ENCODE results near the gene TEX55. TPM values are rescaled to one million over a fixed set of nuclear protein-coding genes. Genes with fewer than 3 reads are reported as not detected.

The TEX55 gene
- total and polyA plus RNA-seq, 2 donors: not detected

- WGBS: 82% methylated on average over 10 of the region's 10 CpGs
Observed at GRCh38 chr3:119175872-119176756, 30.1 kb downstream of the TEX55 start.

GRCh38 chr3:119176778-119177177, 30.8 kb downstream of the TEX55 start:
- DNase-seq (ENCODE audit: extremely low spot score): no peak
- peak overlapping the region; percentile 15 for H3K27ac ChIP-seq (ENCODE audit: low read depth)

More at GRCh38 chr3:119175872-119176756, 30.1 kb downstream of the TEX55 start:
- DNase-seq (ENCODE audit: extremely low spot score): peak; percentile 40
- no peaks in the 10 kb centered on the region for H3K36me3 ChIP-seq (ENCODE audit: insufficient read depth)
- H3K4me3 ChIP-seq (ENCODE audit: low read depth, low read length): no peak overlapping the region
- H3K27ac ChIP-seq (ENCODE audit: low read depth): peak overlapping the region; percentile 15
- no peaks in the 10 kb centered on the region for H3K4me1 ChIP-seq (ENCODE audit: insufficient read depth)

GRCh38 chr3:119177321-119177720, 31.4 kb downstream of the TEX55 start:
- no peak overlapping the region for H3K27ac ChIP-seq (ENCODE audit: low read depth)
- WGBS: 71% methylated on average over 4 of the region's 4 CpGs
- no peaks in the 10 kb centered on the region for H3K36me3 ChIP-seq (ENCODE audit: insufficient read depth)

More at GRCh38 chr3:119176778-119177177, 30.8 kb downstream of the TEX55 start:
- Histone ChIP-seq H3K36me3 (ENCODE audit: insufficient read depth) (no peaks in the 10 kb centered on the region), H3K4me1 (ENCODE audit: insufficient read depth) (no peaks in the 10 kb centered on the region), H3K4me3 (ENCODE audit: low read depth, low read length) (no peak overlapping the region)
- WGBS: 71% methylated on average over 4 of the region's 4 CpGs

GRCh38 chr3:119181765-119182164, 35.8 kb downstream of the TEX55 start:
- H3K4me1 ChIP-seq (ENCODE audit: insufficient read depth): peaks cover 1% of the 10 kb centered on the region
- H3K36me3 ChIP-seq (ENCODE audit: insufficient read depth): no peaks in the 10 kb centered on the region
- WGBS: 73% methylated on average over 3 of the region's 3 CpGs
- H3K27ac ChIP-seq (ENCODE audit: low read depth): no peak overlapping the region
- no peak for DNase-seq (ENCODE audit: extremely low spot score)
- H3K4me3 ChIP-seq (ENCODE audit: low read depth, low read length): no peak overlapping the region

More at GRCh38 chr3:119177321-119177720, 31.4 kb downstream of the TEX55 start:
- Histone ChIP-seq H3K4me3 (ENCODE audit: low read depth, low read length) (no peak overlapping the region), H3K4me1 (ENCODE audit: insufficient read depth) (no peaks in the 10 kb centered on the region)
- DNase-seq (ENCODE audit: extremely low spot score): no peak

- H3K36me3 ChIP-seq (ENCODE audit: insufficient read depth): no peaks in the 10 kb centered on the region
- DNase-seq (ENCODE audit: extremely low spot score): no peak
- H3K4me3 ChIP-seq (ENCODE audit: low read depth, low read length): no peak overlapping the region
- peaks cover 1% of the 10 kb centered on the region for H3K4me1 ChIP-seq (ENCODE audit: insufficient read depth)
- no peak overlapping the region for H3K27ac ChIP-seq (ENCODE audit: low read depth)
- WGBS: 72% methylated on average over 9 of the region's 9 CpGs
Observed at GRCh38 chr3:119184111-119184510, 38.1 kb downstream of the TEX55 start.

- Histone ChIP-seq H3K4me3 (ENCODE audit: low read depth, low read length) (no peak overlapping the region), H3K36me3 (ENCODE audit: insufficient read depth) (no peaks in the 10 kb centered on the region), H3K4me1 (ENCODE audit: insufficient read depth) (peaks cover 1% of the 10 kb centered on the region), H3K27ac (ENCODE audit: low read depth) (no peak overlapping the region)
- no peak for DNase-seq (ENCODE audit: extremely low spot score)
- WGBS: 75% methylated on average over 7 of the region's 7 CpGs
Observed at GRCh38 chr3:119184796-119185570, 39.0 kb downstream of the TEX55 start.

GRCh38 chr3:119187266-119187665, 41.3 kb downstream of the TEX55 start:
- H3K36me3 ChIP-seq (ENCODE audit: insufficient read depth): no peaks in the 10 kb centered on the region
- peaks cover 1% of the 10 kb centered on the region for H3K4me1 ChIP-seq (ENCODE audit: insufficient read depth)
- DNase-seq (ENCODE audit: extremely low spot score): no peak
- H3K4me3 ChIP-seq (ENCODE audit: low read depth, low read length): no peak overlapping the region
- H3K27ac ChIP-seq (ENCODE audit: low read depth): no peak overlapping the region

- Histone ChIP-seq H3K36me3 (ENCODE audit: insufficient read depth) (no peaks in the 10 kb centered on the region), H3K4me3 (ENCODE audit: low read depth, low read length) (no peak overlapping the region), H3K27ac (ENCODE audit: low read depth) (no peak overlapping the region), H3K4me1 (ENCODE audit: insufficient read depth) (no peaks in the 10 kb centered on the region)
- no peak for DNase-seq (ENCODE audit: extremely low spot score)
- 79% methylated on average over 1 of the region's 1 CpG for WGBS
Observed at GRCh38 chr3:119191800-119192199, 45.8 kb downstream of the TEX55 start.

GRCh38 chr3:119194237-119195150, 48.5 kb downstream of the TEX55 start:
- 43% methylated on average over 7 of the region's 7 CpGs for WGBS
- DNase-seq (ENCODE audit: extremely low spot score): no peak
- Histone ChIP-seq H3K27ac (ENCODE audit: low read depth) (no peak overlapping the region), H3K36me3 (ENCODE audit: insufficient read depth) (no peaks in the 10 kb centered on the region), H3K4me3 (ENCODE audit: low read depth, low read length) (no peak overlapping the region), H3K4me1 (ENCODE audit: insufficient read depth) (no peaks in the 10 kb centered on the region)

- Histone ChIP-seq H3K4me1 (ENCODE audit: insufficient read depth) (no peaks in the 10 kb centered on the region), H3K4me3 (ENCODE audit: low read depth, low read length) (no peak overlapping the region), H3K27ac (ENCODE audit: low read depth) (no peak overlapping the region), H3K36me3 (ENCODE audit: insufficient read depth) (no peaks in the 10 kb centered on the region)
- DNase-seq (ENCODE audit: extremely low spot score): no peak
- 36% methylated on average over 1 of the region's 1 CpG for WGBS
Observed at GRCh38 chr3:119195151-119195476, 49.1 kb downstream of the TEX55 start.

- Histone ChIP-seq H3K4me3 (ENCODE audit: low read depth, low read length) (no peak overlapping the region), H3K4me1 (ENCODE audit: insufficient read depth) (no peaks in the 10 kb centered on the region), H3K27ac (ENCODE audit: low read depth) (no peak overlapping the region), H3K36me3 (ENCODE audit: insufficient read depth) (no peaks in the 10 kb centered on the region)
- WGBS: 78% methylated on average over 1 of the region's 1 CpG
- DNase-seq (ENCODE audit: extremely low spot score): no peak
Observed at GRCh38 chr3:119195911-119196310, 49.9 kb downstream of the TEX55 start.
